ENCODE data around the gene TNN. TPM values are rescaled to one million over a fixed set of nuclear protein-coding genes. Genes with fewer than 3 reads are reported as not detected.

The TNN gene
- total and polyA plus RNA-seq, 2 experiments from 2014 or later: 0.18 to 0.31 TPM

DNA sequence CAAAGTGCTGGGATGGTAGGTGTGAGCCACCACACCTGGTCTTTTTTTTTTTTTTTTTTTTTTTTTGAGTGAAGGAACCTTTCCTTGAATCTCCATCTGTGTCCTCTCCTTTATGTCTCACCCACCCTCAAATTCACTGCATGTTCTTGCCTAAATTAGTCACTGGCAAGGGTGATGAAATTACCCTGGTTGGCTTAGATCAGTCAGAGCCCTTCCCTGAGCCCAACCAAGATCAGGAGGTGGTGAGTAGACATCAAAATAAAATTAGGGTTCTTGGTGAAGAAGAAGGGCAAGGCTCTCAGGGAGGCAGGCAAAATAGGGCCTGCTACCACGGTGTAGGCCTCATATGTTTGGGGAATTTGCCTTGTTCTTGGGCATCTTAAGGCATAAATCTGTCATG is 5.3 kb upstream of the TNN start:
- H4K20me1 ChIP-seq (replicated peaks; ENCODE audit: insufficient read depth): no peaks in the 10 kb centered on the region
- no peaks in the 10 kb centered on the region for H3K79me2 ChIP-seq (replicated peaks; ENCODE audit: insufficient read depth)
- H3K27me3 ChIP-seq (ENCODE audit: insufficient read depth): 0 out of 2 replicates have a peak, but pooled peaks cover 3% of the 10 kb centered on the region
- H3K36me3 ChIP-seq (ENCODE audit: insufficient read depth): no peaks in the 10 kb centered on the region; the same call in 1 of the 2 replicates
- H3K36me3 Mint-ChIP-seq (ENCODE audit: low read depth): no peaks in the 10 kb centered on the region
- TF ChIP-seq NANOG (IDR thresholded peaks at IDR 0.05; ENCODE audit: borderline replicate concordance) (no peak), ETS1 (IDR thresholded peaks at IDR 0.05) (no peak), EZH2phosphoT487 (IDR thresholded peaks at IDR 0.05; ENCODE audit: unreplicated experiment) (no peak), ZNF331 (CRISPR knock-in tag; IDR thresholded peaks at IDR 0.05; ENCODE audit: low read depth) (no peak), CREB1 (CRISPR knock-in tag; IDR thresholded peaks at IDR 0.05; ENCODE audit: low read depth) (no peak), REST (IDR thresholded peaks at IDR 0.05; ENCODE audit: unreplicated experiment) (no peak), EZH2 (IDR thresholded peaks at IDR 0.05; ENCODE audit: low read depth, unreplicated experiment) (no peak), ZNF114 (CRISPR knock-in tag; IDR thresholded peaks at IDR 0.05) (no peak)
- H3K27ac Mint-ChIP-seq: no peak overlapping the region
- H3K27me3 Mint-ChIP-seq (ENCODE audit: insufficient read depth, low read depth, poor library complexity): no peaks in the 10 kb centered on the region
- H3K4me2 ChIP-seq: no peak overlapping the region
- no peak for DNase-seq (ENCODE audit: low spot score)
- no peak overlapping the region for H3K4me3 ChIP-seq
- no peak overlapping the region for H3K27ac ChIP-seq (ENCODE audit: low read depth)
- no peaks in the 10 kb centered on the region for H3K9me3 Mint-ChIP-seq
- ATAC-seq: no peak
- H3K4me1 ChIP-seq (ENCODE audit: insufficient read depth): no peaks in the 10 kb centered on the region
- no peaks in the 10 kb centered on the region for H3F3A ChIP-seq (replicated peaks; ENCODE audit: low read depth)
- H2AFZ ChIP-seq: no peak overlapping the region
- no peaks in the 10 kb centered on the region; the same call in 1 of the 2 replicates for H3K9me2 ChIP-seq (ENCODE audit: insufficient read depth)
- no peak overlapping the region for H3K4me3 Mint-ChIP-seq
- peaks cover 4% of the 10 kb centered on the region; the same call in 2 of the 3 replicates for H3K4me1 Mint-ChIP-seq

DNA sequence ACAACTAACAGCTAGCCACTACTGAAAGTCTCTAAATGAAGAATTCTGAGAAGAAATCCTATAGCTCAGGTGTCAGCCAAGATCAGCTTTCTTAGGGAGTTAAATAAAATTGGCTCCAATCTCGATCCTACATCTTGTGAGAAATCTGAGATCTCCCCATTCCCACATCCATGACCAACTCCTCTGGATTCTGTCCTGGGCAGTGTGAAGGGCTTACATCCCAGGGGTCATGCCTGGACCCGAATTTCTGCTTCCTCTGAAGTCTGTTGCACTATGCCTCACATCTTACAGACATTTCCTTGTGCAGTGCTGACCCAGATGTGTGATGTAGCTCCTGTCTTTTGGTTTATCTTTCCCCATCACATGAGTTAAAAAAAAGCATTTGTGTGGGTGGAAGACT is 4.8 kb upstream of the TNN start:
- Mint-ChIP-seq H3K27me3 (ENCODE audit: insufficient read depth, low read depth, poor library complexity) (no peaks in the 10 kb centered on the region), H3K27ac (no peak overlapping the region), H3K4me3 (no peak overlapping the region), H3K9me3 (no peaks in the 10 kb centered on the region), H3K4me1 (peaks cover 7% of the 10 kb centered on the region), H3K36me3 (ENCODE audit: low read depth) (no peaks in the 10 kb centered on the region)
- ATAC-seq (no peak), DNase-seq (ENCODE audit: low spot score) (no peak)
- no peak overlapping the region for H2AFZ ChIP-seq
- 0 out of 2 replicates have a peak, but pooled peaks cover 3% of the 10 kb centered on the region for H3K27me3 ChIP-seq (ENCODE audit: insufficient read depth)
- H3K36me3 ChIP-seq (ENCODE audit: insufficient read depth): no peaks in the 10 kb centered on the region; the same call in 1 of the 2 replicates
- H3K4me2 ChIP-seq: no peak overlapping the region
- no peaks in the 10 kb centered on the region for H3F3A ChIP-seq (replicated peaks; ENCODE audit: low read depth)
- H3K9me2 ChIP-seq (ENCODE audit: insufficient read depth): no peaks in the 10 kb centered on the region; the same call in 1 of the 2 replicates
- no peak overlapping the region for H3K4me3 ChIP-seq
- no peaks in the 10 kb centered on the region for H3K4me1 ChIP-seq (ENCODE audit: insufficient read depth)
- H3K27ac ChIP-seq (ENCODE audit: low read depth): no peak overlapping the region
- H4K20me1 ChIP-seq (replicated peaks; ENCODE audit: insufficient read depth): no peaks in the 10 kb centered on the region
- no peaks in the 10 kb centered on the region for H3K79me2 ChIP-seq (replicated peaks; ENCODE audit: insufficient read depth)
- TF ChIP-seq, protein P1, sequence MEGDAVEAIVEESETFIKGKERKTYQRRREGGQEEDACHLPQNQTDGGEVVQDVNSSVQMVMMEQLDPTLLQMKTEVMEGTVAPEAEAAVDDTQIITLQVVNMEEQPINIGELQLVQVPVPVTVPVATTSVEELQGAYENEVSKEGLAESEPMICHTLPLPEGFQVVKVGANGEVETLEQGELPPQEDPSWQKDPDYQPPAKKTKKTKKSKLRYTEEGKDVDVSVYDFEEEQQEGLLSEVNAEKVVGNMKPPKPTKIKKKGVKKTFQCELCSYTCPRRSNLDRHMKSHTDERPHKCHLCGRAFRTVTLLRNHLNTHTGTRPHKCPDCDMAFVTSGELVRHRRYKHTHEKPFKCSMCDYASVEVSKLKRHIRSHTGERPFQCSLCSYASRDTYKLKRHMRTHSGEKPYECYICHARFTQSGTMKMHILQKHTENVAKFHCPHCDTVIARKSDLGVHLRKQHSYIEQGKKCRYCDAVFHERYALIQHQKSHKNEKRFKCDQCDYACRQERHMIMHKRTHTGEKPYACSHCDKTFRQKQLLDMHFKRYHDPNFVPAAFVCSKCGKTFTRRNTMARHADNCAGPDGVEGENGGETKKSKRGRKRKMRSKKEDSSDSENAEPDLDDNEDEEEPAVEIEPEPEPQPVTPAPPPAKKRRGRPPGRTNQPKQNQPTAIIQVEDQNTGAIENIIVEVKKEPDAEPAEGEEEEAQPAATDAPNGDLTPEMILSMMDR (conservative IDR thresholded peaks at IDR 0.05; ENCODE audit: low read depth in 2 of 2): no peak
- no peak for TF ChIP-seq EZH2phosphoT487 (IDR thresholded peaks at IDR 0.05; ENCODE audit: unreplicated experiment)
- no peak for TF ChIP-seq REST (IDR thresholded peaks at IDR 0.05; ENCODE audit: unreplicated experiment)
- TF ChIP-seq ZNF114 (CRISPR knock-in tag; IDR thresholded peaks at IDR 0.05): no peak

Data from GM23338 (cell line).